ENCODE results near the gene LRP2BP. TPM values are rescaled to one million over a fixed set of nuclear protein-coding genes. Genes with fewer than 3 reads are reported as not detected.
A peak's percentile ranks its signal among the peaks of the same experiment; 100 is the strongest.

LRP2BP gene
- total and polyA plus RNA-seq, 2 of the 13 experiments (the other 11 are each of a cell fraction or from before 2014, with no cell fraction given): 0.22 to 0.29 TPM

DNA sequence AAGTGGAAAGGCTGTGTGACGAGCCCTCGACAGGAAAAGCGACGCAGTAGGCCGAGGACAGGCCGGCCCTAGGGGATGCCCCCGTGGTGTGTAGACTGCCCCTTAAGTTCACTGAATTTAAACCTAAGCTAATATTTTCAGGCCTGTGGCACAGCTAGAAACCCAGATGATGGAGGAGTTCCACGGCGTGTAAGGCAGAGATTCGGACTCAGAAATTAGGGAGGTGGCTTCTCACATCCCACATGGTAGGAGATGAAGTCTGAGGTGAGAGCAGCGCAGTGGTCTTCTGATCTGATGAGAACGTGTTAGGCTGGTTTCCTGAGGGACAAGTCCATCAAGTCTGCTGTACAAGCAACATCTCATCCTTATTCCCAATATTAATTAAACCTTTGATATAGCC, 7.8 kb downstream of the LRP2BP start:
- Histone ChIP-seq H3K4me3 (replicated peaks in 1 of 3; ENCODE audit: insufficient read depth in 1 of 3, low read depth in 2 of 3, low read length in 3 of 3) (no peak overlapping the region), H3K79me2 (ENCODE audit: insufficient read depth, low read length) (no peaks in the 10 kb centered on the region), H3K9me3 (ENCODE audit: low read length) (no peaks in the 10 kb centered on the region), H4K20me1 (ENCODE audit: insufficient read depth, low read length) (no peaks in the 10 kb centered on the region), H3K36me3 (replicated peaks in 1 of 2; ENCODE audit: control insufficient read depth in 1 of 2, insufficient read depth in 2 of 2, low read length in 2 of 2) (no peaks in the 10 kb centered on the region), H2AFZ (ENCODE audit: low read length) (no peak overlapping the region), H3K4me2 (ENCODE audit: low read depth, low read length) (no peak overlapping the region), H3K27me3 (ENCODE audit: control insufficient read depth in 1 of 2, insufficient read depth in 2 of 2, low read length in 2 of 2) (no peaks in the 10 kb centered on the region), H3K4me1 (ENCODE audit: insufficient read depth, low read length) (peaks cover 14% of the 10 kb centered on the region), H3K27ac (ENCODE audit: extremely low read length, insufficient read depth, low read length) (no peak overlapping the region), H3K9ac (ENCODE audit: insufficient read depth, low read depth, low read length) (no peak overlapping the region)
- CTCF ChIA-PET (ENCODE audit: low intra/inter-chr PET ratio, low total read pairs): no interaction called here
- no TSS peak for BruUV-seq (replicated peaks)
- DNase-seq (ENCODE audit: low spot score) (no peak), FAIRE-seq (no peak), ATAC-seq (no peak)
- in situ Hi-C loops (cut with HindIII; ENCODE audit: extremely low pct_ligation_motif_present, low pct_unique_long_range_greater_than_20kb): no loop called here
- 95% methylated on average over 12 of the region's 12 CpGs for WGBS (ENCODE audit: low lambda C conversion rate)
- TF ChIP-seq ZNF577 (CRISPR knock-in tag; IDR thresholded peaks at IDR 0.05; ENCODE audit: borderline replicate concordance, low read depth) (no peak), RBM22 (optimal IDR thresholded peaks at IDR 0.05; ENCODE audit: low read length) (peak; percentile 13)
- intact Hi-C loops (cut with micrococcal nuclease; ENCODE audit: unreplicated experiment): no loop called here
- POLR2A ChIA-PET: no interaction called here

- BruUV-seq (replicated peaks): no TSS peak
- no peak overlapping the region for H3K4me3 ChIP-seq (replicated peaks in 1 of 3; ENCODE audit: insufficient read depth in 1 of 3, low read depth in 2 of 3, low read length in 3 of 3)
- WGBS (ENCODE audit: low lambda C conversion rate): 90% methylated on average over 10 of the region's 10 CpGs
- in situ Hi-C loops (cut with HindIII; ENCODE audit: extremely low pct_ligation_motif_present, low pct_unique_long_range_greater_than_20kb) (no loop called here), intact Hi-C loops (cut with micrococcal nuclease; ENCODE audit: unreplicated experiment) (no loop called here)
- FAIRE-seq (no peak), ATAC-seq (no peak), DNase-seq (ENCODE audit: low spot score) (no peak)
- H3K9ac ChIP-seq (ENCODE audit: insufficient read depth, low read depth, low read length): no peak overlapping the region
- H3K27ac ChIP-seq (ENCODE audit: extremely low read length, insufficient read depth, low read length): no peak overlapping the region
- no peaks in the 10 kb centered on the region for H4K20me1 ChIP-seq (ENCODE audit: insufficient read depth, low read length)
- no peaks in the 10 kb centered on the region for H3K27me3 ChIP-seq (ENCODE audit: control insufficient read depth in 1 of 2, insufficient read depth in 2 of 2, low read length in 2 of 2)
- H3K4me2 ChIP-seq (ENCODE audit: low read depth, low read length): no peak overlapping the region
- no peak for TF ChIP-seq FOXK2 (IDR thresholded peaks at IDR 0.05)
- H3K9me3 ChIP-seq (ENCODE audit: low read length): no peaks in the 10 kb centered on the region
- ChIA-PET POLR2A (interaction anchor here (2.9 kb wide), 1 partner anchor 12 kb away, joined by 7 read pairs; the partner anchor contains the start of gene ANKRD37), CTCF (ENCODE audit: low intra/inter-chr PET ratio, low total read pairs) (no interaction called here)
- no peak overlapping the region for H2AFZ ChIP-seq (ENCODE audit: low read length)
- peaks cover 44% of the 10 kb centered on the region for H3K4me1 ChIP-seq (ENCODE audit: insufficient read depth, low read length)
- H3K36me3 ChIP-seq (replicated peaks in 1 of 2; ENCODE audit: control insufficient read depth in 1 of 2, insufficient read depth in 2 of 2, low read length in 2 of 2): no peaks in the 10 kb centered on the region
- no peaks in the 10 kb centered on the region for H3K79me2 ChIP-seq (ENCODE audit: insufficient read depth, low read length)
Observed at GRCh38 chr4:185384930-185385331, 10.8 kb downstream of the LRP2BP start.

All from HepG2 (cell line).